HL-60 (cell line): Measurements from ENCODE around the gene ANXA7.

Experiments
- POLR2AphosphoS5 ChIP-seq: IDR thresholded peaks from 2 replicates; pipeline ENCODE4 v1.6.1; 2012; ENCODE audit warnings: low read depth
- TF ChIP-seq, protein P1 (sequence below): IDR thresholded peaks from one replicate; pipeline ENCODE4 v1.5.1; 2011; ENCODE audit warnings: low read length, control low read depth, inconsistent platforms; ENCODE audit not compliant: insufficient read depth
- TF ChIP-seq, protein P2 (sequence below): IDR thresholded peaks from 2 replicates; pipeline ENCODE4 v1.6.1; 2012; ENCODE audit warnings: low read depth; ENCODE audit not compliant: insufficient replicate concordance

DNA sequence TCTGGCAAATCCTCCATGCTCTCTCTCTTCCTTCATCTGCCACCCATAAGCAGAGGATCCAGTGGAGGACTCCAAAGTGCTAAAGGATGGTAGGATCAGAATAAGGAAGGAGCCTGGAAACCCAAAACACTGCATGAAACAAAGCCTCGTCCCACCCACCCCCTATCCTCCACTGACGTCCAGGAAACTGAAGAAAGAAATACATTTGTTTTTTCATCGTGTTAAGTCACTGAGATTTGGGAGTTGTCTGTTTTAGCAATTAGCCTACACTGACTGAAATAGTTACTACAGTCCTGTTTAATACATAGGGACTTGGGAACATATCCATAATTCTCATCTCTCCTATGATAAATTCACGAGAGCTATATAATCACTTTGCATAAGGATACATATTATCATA lies 14.8 kb downstream of the ANXA7 start:
- TF ChIP-seq, protein P1, sequence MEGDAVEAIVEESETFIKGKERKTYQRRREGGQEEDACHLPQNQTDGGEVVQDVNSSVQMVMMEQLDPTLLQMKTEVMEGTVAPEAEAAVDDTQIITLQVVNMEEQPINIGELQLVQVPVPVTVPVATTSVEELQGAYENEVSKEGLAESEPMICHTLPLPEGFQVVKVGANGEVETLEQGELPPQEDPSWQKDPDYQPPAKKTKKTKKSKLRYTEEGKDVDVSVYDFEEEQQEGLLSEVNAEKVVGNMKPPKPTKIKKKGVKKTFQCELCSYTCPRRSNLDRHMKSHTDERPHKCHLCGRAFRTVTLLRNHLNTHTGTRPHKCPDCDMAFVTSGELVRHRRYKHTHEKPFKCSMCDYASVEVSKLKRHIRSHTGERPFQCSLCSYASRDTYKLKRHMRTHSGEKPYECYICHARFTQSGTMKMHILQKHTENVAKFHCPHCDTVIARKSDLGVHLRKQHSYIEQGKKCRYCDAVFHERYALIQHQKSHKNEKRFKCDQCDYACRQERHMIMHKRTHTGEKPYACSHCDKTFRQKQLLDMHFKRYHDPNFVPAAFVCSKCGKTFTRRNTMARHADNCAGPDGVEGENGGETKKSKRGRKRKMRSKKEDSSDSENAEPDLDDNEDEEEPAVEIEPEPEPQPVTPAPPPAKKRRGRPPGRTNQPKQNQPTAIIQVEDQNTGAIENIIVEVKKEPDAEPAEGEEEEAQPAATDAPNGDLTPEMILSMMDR, result no peak
- no peak for TF ChIP-seq POLR2AphosphoS5
- TF ChIP-seq, protein P2, sequence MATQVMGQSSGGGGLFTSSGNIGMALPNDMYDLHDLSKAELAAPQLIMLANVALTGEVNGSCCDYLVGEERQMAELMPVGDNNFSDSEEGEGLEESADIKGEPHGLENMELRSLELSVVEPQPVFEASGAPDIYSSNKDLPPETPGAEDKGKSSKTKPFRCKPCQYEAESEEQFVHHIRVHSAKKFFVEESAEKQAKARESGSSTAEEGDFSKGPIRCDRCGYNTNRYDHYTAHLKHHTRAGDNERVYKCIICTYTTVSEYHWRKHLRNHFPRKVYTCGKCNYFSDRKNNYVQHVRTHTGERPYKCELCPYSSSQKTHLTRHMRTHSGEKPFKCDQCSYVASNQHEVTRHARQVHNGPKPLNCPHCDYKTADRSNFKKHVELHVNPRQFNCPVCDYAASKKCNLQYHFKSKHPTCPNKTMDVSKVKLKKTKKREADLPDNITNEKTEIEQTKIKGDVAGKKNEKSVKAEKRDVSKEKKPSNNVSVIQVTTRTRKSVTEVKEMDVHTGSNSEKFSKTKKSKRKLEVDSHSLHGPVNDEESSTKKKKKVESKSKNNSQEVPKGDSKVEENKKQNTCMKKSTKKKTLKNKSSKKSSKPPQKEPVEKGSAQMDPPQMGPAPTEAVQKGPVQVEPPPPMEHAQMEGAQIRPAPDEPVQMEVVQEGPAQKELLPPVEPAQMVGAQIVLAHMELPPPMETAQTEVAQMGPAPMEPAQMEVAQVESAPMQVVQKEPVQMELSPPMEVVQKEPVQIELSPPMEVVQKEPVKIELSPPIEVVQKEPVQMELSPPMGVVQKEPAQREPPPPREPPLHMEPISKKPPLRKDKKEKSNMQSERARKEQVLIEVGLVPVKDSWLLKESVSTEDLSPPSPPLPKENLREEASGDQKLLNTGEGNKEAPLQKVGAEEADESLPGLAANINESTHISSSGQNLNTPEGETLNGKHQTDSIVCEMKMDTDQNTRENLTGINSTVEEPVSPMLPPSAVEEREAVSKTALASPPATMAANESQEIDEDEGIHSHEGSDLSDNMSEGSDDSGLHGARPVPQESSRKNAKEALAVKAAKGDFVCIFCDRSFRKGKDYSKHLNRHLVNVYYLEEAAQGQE, result no peak
